HG03064 (cell line): ENCODE measurements around the gene SMYD5.
A peak's percentile ranks its signal among the peaks of the same experiment; 100 is the strongest.

Source experiments
- ATAC-seq: cut with Tn5 transposase; IDR thresholded peaks from one replicate; pipeline ENCODE4 v1.9.1; 2021; ENCODE audit warnings: low read depth; ENCODE audit not compliant: unreplicated experiment

Gene SMYD5

DNA sequence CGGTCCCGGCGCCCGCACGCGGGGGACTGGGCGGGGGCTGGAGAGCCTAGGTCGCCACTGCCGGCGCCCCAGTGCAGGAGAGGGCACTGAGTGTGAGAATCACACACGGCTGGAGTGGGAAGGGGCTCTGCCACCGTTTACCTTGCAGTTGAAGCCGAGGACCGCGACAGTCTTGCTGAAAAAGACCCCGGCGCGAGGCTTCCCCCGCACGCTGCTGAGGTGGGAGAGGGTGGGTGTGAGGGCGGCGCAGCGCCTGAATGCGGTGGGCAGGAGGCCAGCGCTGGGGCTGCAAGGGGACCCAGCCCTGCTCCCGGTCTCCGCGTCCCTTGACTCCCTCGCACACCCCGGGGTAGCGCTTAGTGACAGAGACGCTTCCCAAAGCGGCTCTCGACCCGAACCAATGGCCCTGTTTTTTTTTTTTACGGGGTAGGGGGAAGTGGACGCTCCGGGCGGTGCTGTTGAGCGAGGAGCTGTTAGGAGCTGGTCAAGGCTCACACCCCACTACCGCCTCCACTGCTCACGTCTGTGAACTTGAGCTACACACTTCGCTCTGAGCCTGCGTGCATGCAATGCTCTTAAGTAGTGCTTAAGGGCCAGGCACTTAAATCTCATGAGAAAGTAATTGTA lies 10.9 kb upstream of the SMYD5 start:
- ATAC-seq, result no peak

DNA sequence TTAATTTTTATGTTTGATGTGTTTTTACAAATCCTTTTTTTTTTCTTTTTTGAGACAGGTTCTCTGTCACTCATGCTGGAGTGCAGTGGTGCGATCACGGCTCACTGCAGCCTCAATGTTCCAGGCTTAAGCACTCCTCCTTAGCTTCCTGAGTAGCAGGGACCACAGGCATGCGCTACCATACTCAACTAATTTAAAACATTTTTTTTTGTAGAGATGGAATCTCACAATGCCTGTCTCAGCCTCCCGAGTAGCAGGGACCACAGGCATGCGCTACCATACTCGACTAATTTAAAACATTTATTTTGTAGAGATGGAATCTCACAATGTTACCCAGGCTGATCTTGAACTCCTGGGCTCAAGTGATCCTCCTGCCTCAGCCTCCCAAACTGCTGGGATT lies 8.4 kb upstream of the SMYD5 start:
- ATAC-seq, result no peak

DNA sequence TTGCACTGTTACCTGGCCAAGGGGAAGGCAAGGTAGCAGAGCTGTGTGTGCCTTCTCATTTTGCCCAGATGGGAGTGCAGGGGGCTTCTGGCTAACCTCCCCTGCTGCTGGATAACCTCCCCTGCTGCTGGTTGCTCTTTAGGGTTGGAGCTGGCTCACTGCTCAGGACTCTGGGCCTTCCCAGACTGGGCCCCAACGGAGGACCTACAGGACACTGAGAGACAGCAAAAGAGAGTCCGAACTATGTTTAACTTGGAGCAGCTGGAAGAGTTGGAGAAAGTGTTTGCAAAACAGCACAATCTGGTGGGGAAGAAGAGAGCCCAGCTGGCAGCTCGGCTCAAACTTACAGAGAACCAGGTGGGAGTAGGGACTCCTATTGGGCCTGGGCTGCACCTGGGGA lies 5.8 kb upstream of the SMYD5 start:
- ATAC-seq, result no peak

GRCh38 chr2:73210019-73210418 lies 4.0 kb upstream of the SMYD5 start:
- ATAC-seq, result no peak

DNA sequence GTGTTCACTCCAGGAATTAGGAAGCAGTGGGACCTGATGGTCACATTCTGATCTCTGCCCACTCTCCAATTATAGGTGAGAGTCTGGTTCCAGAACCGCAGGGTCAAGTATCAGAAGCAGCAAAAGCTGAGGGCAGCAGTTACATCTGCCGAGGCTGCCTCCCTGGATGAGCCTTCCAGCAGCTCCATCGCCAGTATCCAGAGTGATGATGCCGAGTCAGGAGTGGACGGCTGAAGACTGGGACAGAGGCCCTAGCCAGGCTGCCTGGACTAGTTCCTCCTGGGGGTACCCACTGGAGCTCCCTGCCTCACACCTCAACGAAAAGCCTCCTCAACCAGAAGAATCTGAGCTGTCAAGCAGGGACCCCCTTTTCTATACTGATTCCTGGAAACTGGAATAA lies 3.3 kb upstream of the SMYD5 start:
- ATAC-seq, result no peak

DNA sequence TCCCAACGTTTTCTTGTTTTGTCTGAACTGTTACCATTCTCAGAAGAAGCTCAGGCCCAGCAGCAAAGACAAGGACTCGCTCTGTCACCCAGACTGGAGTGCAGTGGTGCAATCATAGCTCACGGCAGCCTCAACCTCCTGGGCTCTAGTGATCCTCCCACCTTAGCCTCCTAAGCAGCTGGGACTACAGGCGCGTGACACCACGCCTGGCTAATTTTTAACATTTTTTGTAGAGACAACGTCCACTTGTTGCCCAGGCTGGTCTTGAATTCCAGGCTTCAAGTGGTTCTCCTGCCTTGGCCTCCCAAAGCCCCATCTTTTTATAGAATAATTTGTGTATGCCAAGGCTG lies 2.0 kb upstream of the SMYD5 start:
- ATAC-seq, result no peak

DNA sequence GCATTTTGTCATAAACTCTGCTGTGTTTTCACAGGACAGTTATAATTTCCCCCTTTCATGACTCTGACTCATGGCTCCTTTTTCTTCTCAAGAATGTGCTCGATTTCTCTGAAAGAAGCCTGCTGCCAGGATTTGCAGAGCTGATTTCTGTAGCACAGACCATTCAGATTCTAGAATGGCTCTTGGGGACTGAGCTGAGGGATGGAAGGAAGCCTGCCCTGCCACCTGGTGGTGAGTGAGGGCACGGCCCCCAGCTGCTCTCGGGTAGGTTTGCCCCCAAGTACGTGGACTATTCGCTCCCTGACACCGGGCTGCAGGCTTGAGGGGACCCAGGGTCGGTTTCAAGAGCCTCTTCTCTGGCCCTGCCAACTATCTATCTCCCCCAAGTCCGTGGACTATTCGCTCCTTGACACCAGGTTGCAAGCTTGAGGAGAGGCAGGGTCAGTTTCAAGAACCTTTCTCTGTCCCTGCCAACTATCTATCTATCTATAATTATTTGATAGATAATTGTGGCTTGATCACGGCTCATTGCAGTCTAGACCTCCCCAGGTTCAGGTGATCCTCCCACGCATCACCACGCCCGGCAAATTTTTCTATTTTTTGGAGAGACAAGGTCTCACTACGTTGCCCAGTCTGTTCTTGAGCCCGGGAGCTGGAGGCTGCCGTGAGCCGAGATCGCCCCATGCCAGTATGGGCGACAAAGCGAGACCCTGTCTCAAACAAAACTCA lies 1.4 kb upstream of the SMYD5 start:
- peak; percentile 71 for ATAC-seq

- no peak for ATAC-seq
These were observed 1.2 kb downstream of the SMYD5 start for GRCh38 chr2:73215254-73215653.

DNA sequence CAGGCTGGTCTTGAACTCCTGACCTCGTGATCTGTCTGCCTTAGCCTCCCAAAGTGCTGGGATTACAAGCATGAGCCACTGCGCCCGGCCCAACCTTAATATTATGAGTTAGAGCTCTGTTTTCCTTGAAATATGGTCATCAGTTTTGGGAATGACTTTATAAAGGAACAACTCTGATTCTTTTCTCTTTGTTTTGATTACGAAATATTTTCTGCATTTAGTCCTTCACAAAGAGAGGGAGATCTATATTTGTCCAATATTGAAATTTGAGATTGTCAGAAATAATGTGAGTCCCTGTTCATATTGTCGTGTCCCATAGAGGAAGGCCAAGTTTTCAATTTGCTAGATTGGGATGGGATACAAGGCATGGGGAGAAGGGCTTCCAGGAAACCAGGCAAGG lies 3.1 kb downstream of the SMYD5 start:
- ATAC-seq, result no peak

GRCh38 chr2:73217826-73218225 lies 3.8 kb downstream of the SMYD5 start:
- ATAC-seq, result no peak

GRCh38 chr2:73218298-73218697 lies 4.3 kb downstream of the SMYD5 start:
- ATAC-seq, result no peak

DNA sequence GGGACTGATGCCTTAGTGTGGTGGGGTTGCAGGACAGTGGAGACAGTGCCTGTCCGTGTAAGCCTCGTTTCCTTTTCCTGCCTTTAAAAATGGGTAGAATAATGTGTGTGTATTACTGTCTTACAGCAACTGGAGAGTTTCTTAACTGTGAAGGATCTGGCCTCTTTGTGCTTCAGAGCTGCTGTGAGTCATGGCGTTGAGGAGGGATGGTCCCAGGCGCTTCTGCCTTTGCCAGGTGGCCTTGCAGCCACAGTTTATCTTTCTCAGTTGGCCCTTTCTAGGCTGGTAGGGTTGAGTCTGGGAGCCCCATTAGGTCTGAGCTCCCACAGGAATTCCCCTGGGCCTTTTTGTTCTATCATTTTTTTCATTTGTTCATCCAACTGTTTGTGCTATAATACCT lies 9.8 kb downstream of the SMYD5 start:
- no peak for ATAC-seq

- no peak for ATAC-seq
These were observed 11.7 kb downstream of the SMYD5 start for GRCh38 chr2:73225513-73226360.

DNA sequence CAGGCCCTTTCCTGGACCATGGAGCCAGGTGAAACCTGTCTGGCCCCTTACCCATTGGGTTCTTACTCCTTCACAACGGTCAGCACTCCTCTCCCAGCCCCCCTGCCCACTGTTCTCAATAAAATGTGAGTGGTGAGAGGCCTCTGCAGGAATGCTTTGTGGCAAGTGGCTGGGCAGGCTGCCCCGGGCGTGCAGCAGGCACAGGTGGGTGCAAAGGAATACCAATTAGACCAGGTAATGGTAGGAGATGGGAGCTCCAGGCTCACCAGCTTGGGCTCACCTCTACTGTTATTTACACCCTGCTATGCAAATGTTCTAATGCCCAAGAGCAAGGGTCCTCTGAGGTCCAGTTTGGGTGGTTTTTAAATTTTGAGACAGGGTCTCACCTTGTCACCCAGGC lies 13.0 kb downstream of the SMYD5 start:
- ATAC-seq, result no peak

GRCh38 chr2:73228631-73229030 lies 14.6 kb downstream of the SMYD5 start:
- no peak for ATAC-seq

DNA sequence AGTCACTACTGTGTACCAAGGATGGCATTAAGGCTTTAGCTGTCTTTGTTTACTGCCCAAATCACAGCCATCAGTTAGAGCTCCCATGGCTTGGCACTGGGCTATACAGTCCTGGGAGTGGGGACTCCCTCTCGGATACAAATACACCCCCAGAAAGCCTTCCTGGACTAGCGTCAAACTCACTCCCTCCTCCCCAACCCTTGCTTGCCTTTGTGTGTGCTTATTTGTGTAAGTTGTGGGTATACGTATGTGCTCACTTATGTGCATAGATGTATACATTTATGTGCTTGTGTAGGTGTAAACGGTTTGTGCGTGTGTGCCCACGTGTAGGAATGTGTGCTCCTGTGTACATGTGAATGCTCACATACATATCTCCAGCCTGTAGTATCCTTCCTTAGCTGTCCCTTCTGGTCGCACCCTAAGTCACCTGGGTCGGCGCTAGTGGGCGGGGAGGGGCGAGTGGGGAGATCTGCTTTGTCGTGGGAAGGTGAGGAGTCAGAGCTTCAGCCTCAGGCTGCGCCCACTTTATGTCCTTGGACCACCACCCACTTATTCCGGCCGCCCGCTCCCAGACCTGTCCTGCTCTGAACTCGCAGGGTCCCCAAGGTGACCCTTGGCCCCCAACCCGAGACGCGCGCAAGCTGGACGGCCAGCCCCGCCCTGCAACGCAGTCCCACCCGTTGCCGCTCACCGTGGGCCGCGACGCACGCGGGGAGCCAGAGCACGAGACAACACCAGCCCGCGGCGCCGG lies 18.5 kb downstream of the SMYD5 start:
- peak; percentile 16 for ATAC-seq

GRCh38 chr2:73233154-73233931 lies 19.3 kb downstream of the SMYD5 start, which contains the start of gene PRADC1:
Gene PRADC1 (minus strand): TSS chr2:73233239. CDS start chr2:73233160, 79 bp downstream.
- peak; percentile 83 for ATAC-seq

DNA sequence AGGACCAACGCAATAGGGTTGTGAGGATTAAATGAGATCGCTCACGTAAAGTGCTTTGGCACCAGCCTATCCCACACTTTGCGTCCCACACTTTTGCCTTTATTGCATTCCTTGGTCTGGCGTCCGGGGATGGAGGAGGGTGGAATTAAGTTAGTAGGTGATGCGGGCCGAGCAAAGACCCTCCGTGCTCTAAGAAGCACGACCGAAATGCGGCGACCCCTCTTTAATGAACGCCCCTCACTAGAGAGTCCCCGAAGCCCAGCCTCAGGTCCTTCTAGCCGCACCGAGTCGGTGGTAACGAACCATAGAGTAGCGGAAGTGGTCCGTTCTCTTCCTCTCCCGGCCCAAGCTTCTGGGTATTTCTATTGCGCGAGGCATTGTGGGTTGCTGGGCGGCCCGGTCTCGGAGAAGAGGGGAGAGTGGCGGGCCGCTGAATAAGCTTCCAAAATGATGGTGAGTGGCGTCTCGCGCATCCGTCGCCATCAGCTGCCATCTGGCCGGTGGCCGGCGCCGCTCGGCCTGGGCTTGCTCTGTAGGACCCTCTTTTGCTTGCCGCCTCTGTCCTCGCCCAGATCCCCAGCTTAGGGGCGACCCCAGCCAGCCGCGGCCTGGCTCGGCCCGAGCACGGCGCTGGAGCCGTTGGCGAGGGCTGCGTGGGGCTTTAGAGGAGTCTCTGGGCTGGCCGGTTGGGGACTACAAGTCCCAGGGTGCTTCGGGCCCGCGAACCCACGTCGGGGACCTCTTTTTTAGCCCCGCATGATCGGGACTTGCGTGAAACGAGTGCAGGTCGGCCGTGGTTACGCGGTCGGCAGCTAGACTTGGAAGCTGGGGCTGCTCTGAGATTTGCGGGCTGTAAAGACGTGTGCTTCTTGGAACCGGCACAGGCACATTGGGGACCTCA lies 20.1 kb downstream of the SMYD5 start, which contains the start of gene CCT7:
CCT7 (plus strand) TSS at position 377 of the 901 bp plus-strand sequence; CDS start at position 448, 71 bp downstream.
- peak; percentile 60 for ATAC-seq
